ENCODE data around the gene CNIH3.
A peak's percentile ranks its signal among the peaks of the same experiment; 100 is the strongest.
"Not testable (repeated sequence)": the region's sequence is repeated elsewhere in the genome, so short reads cannot be mapped to it uniquely, and the experiment has no call there.

Gene CNIH3

GRCh38 chr1:224644553-224645154 lies 28.5 kb downstream of the CNIH3 start:
- DNase-seq = peak; percentile 33

GRCh38 chr1:224647449-224647848 lies 31.3 kb downstream of the CNIH3 start:
- DNase-seq = no peak

GRCh38 chr1:224650290-224650689 lies 34.2 kb downstream of the CNIH3 start:
- no peak for DNase-seq

GRCh38 chr1:224651188-224651587 lies 35.1 kb downstream of the CNIH3 start:
- no peak for DNase-seq

GRCh38 chr1:224656392-224656791 lies 40.3 kb downstream of the CNIH3 start:
- no peak for DNase-seq

- DNase-seq = no peak
Measured at GRCh38 chr1:224660074-224660473, 44.0 kb downstream of the CNIH3 start.

- DNase-seq = no peak
Measured at GRCh38 chr1:224662870-224663269, 46.8 kb downstream of the CNIH3 start.

GRCh38 chr1:224665016-224665415 lies 48.9 kb downstream of the CNIH3 start:
- no peak for DNase-seq

- no peak for DNase-seq
Measured at GRCh38 chr1:224666078-224666477, 50.0 kb downstream of the CNIH3 start.

GRCh38 chr1:224666913-224667312 lies 50.8 kb downstream of the CNIH3 start:
- DNase-seq = no peak

GRCh38 chr1:224668984-224669383 lies 52.9 kb downstream of the CNIH3 start:
- DNase-seq = no peak

GRCh38 chr1:224669403-224669802 lies 53.3 kb downstream of the CNIH3 start:
- DNase-seq = no peak

GRCh38 chr1:224670506-224670905 lies 54.4 kb downstream of the CNIH3 start:
- DNase-seq = no peak

GRCh38 chr1:224671076-224671475 lies 55.0 kb downstream of the CNIH3 start:
- no peak for DNase-seq

GRCh38 chr1:224673141-224673540 lies 57.0 kb downstream of the CNIH3 start:
- no peak for DNase-seq

GRCh38 chr1:224675590-224675989 lies 59.5 kb downstream of the CNIH3 start:
- DNase-seq = no peak

- DNase-seq = no peak
Measured at GRCh38 chr1:224676551-224676950, 60.4 kb downstream of the CNIH3 start.

- DNase-seq = no peak
Measured at GRCh38 chr1:224678168-224678567, 62.1 kb downstream of the CNIH3 start.

GRCh38 chr1:224679606-224680005 lies 63.5 kb downstream of the CNIH3 start:
- no peak for DNase-seq

GRCh38 chr1:224681816-224682215 lies 65.7 kb downstream of the CNIH3 start:
- no peak for DNase-seq

GRCh38 chr1:224683936-224684335 lies 67.8 kb downstream of the CNIH3 start:
- DNase-seq = peak; percentile 19

GRCh38 chr1:224684979-224685425 lies 68.9 kb downstream of the CNIH3 start:
- DNase-seq = peak; percentile 76

GRCh38 chr1:224686140-224686539 lies 70.0 kb downstream of the CNIH3 start:
- DNase-seq = not testable (repeated sequence)

- no peak for DNase-seq
Measured at GRCh38 chr1:224687465-224687864, 71.3 kb downstream of the CNIH3 start.

GRCh38 chr1:224689374-224689773 lies 73.3 kb downstream of the CNIH3 start:
- DNase-seq = no peak
